ENCODE results near the gene CCDC183. TPM values are rescaled to one million over a fixed set of nuclear protein-coding genes. Genes with fewer than 3 reads are reported as not detected.

Gene CCDC183
- total RNA-seq = under 0.01 TPM in 1 of 2 replicates, not detected in the other

DNA sequence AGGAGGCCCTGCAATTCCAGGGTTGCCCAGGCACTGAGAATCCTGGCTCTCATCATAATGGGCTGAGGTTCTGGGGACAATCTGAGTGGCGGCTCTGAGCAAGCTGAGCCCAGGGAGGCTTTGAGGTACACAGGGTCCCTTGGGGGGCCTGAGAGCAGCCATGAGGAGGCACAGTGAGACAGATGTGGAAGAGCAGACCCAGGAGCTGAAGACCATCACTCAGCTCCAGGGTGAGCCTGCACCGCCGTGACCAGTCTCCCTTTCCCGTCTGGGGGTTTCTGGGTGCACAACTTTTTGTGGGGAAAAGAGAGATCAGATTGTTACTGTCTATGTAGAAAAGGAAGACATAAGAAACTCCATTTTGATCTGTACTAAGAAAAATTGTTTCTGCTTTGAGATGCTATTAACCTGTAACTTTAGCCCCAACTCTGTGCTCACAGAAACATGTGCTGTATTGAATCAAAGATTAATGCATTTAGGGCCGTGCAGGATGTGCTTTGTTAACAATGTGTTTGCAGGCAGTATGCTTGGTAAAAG, at the start of gene CCDC183:
Gene CCDC183, plus strand, starts transcription at position 101 of the 537 bp plus-strand sequence. Its CDS starts 60 bp downstream, at position 161.
- H3K4me1 ChIP-seq (ENCODE audit: insufficient read depth, low read length) = peaks cover 11% of the 10 kb centered on the region
- no peak within 1 kb of the TSS for H3K4me3 ChIP-seq (ENCODE audit: insufficient read depth, low read length)
- H3K9me3 ChIP-seq (ENCODE audit: low read depth, low read length) = no peaks in the 10 kb centered on the region
- TF ChIP-seq, protein P1, sequence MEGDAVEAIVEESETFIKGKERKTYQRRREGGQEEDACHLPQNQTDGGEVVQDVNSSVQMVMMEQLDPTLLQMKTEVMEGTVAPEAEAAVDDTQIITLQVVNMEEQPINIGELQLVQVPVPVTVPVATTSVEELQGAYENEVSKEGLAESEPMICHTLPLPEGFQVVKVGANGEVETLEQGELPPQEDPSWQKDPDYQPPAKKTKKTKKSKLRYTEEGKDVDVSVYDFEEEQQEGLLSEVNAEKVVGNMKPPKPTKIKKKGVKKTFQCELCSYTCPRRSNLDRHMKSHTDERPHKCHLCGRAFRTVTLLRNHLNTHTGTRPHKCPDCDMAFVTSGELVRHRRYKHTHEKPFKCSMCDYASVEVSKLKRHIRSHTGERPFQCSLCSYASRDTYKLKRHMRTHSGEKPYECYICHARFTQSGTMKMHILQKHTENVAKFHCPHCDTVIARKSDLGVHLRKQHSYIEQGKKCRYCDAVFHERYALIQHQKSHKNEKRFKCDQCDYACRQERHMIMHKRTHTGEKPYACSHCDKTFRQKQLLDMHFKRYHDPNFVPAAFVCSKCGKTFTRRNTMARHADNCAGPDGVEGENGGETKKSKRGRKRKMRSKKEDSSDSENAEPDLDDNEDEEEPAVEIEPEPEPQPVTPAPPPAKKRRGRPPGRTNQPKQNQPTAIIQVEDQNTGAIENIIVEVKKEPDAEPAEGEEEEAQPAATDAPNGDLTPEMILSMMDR (IDR thresholded peaks at IDR 0.05; ENCODE audit: extremely low read depth, low read depth, low read length) = no peak
- peaks cover 6% of the 10 kb centered on the region for H3K36me3 ChIP-seq (ENCODE audit: insufficient read depth, low read length)
- H3K27me3 ChIP-seq (ENCODE audit: insufficient read depth, low read length) = peaks cover 49% of the 10 kb centered on the region
- H3K4me2 ChIP-seq (ENCODE audit: insufficient read depth, low read length) = no peak within 1 kb of the TSS
- no peak for DNase-seq (ENCODE audit: insufficient read length, low spot score, missing footprints)
- H4K20me1 ChIP-seq (ENCODE audit: insufficient read depth, low read length) = peaks cover 18% of the 10 kb centered on the region
- no peak within 1 kb of the TSS for H3K27ac ChIP-seq (ENCODE audit: low read depth, low read length)
- H3K79me2 ChIP-seq (ENCODE audit: insufficient read depth, low read length) = peaks cover 9% of the 10 kb centered on the region
- no peak within 1 kb of the TSS for H2AFZ ChIP-seq (ENCODE audit: low read length)

DNA sequence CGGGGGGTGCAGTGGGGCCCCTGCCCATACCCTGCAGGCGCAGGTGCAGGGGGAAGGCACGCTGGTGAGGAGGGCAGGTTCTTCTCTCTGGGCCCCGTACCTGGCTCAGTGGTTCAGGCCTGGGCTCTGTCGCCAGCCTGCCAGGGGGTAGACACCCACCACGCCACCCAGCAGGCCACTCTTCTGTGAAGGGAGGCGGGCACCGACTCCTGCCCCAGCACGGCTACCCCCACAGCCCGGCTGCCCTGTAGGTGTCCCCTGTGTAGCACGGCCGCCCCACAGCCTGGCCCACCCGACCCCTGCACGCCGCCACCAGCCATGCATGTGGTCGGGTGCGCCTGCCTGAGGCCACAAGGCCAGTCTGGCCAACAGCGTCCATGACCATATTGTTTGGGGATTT, 49.5 kb upstream of the CCDC183 start:
- H4K20me1 ChIP-seq (ENCODE audit: insufficient read depth, low read length) = no peaks in the 10 kb centered on the region
- H3K4me2 ChIP-seq (ENCODE audit: insufficient read depth, low read length) = no peak overlapping the region
- no peaks in the 10 kb centered on the region for H3K36me3 ChIP-seq (ENCODE audit: insufficient read depth, low read length)
- peaks cover 17% of the 10 kb centered on the region for H3K27me3 ChIP-seq (ENCODE audit: insufficient read depth, low read length)
- H3K9me3 ChIP-seq (ENCODE audit: low read depth, low read length) = no peaks in the 10 kb centered on the region
- H2AFZ ChIP-seq (ENCODE audit: low read length) = no peak overlapping the region
- H3K4me3 ChIP-seq (ENCODE audit: insufficient read depth, low read length) = no peak overlapping the region
- TF ChIP-seq, protein P1 (IDR thresholded peaks at IDR 0.05; ENCODE audit: extremely low read depth, low read depth, low read length) = no peak
- no peak overlapping the region for H3K27ac ChIP-seq (ENCODE audit: low read depth, low read length)
- H3K79me2 ChIP-seq (ENCODE audit: insufficient read depth, low read length) = no peaks in the 10 kb centered on the region
- H3K4me1 ChIP-seq (ENCODE audit: insufficient read depth, low read length) = no peaks in the 10 kb centered on the region
- no peak for DNase-seq (ENCODE audit: insufficient read length, low spot score, missing footprints)

DNA sequence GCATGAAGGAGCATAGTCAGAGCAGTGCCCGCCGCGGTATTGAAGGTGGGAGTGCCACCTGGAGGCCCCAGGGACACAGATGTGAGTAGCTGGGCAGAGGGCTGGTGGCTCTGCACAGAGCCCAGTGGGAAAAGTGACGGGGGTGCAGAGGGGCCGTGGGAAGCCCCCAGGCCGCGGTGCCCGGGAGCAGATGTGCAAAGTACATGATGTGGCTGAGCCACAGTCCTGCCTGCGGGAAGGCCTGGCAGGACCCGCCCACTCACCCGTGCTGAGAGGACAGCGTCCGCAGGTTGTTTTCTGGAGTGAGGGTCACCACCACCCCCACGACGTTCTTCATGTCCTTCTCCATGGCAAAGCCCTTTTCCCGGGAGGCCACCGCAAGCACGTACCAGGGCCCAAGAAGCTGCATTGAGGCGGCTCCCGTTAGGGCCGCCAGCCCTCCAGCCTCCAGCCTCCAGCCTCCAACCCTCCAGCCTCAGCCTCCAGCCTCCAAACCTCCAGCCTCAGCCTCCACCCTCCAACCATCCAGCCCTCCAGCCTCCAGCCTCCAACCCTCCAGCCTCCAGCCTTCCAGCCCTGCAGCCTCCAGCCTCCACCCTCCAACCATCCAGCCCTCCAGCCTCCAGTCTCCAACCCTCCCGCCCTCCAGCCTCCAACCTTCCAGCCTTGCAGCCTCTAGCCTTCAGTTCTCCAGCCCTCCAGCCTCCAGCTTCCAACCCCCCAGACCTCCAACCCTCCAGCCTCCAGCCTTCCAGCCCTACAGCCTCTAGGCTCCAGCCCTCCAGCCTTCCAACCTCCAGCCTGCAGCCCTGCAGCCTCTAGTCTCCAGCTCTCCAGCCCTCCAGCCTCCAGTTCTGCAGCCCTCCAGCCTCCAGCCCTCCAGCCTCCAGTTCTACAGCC, 48.7 kb upstream of the CCDC183 start:
- no peak overlapping the region for H2AFZ ChIP-seq (ENCODE audit: low read length)
- no peaks in the 10 kb centered on the region for H3K36me3 ChIP-seq (ENCODE audit: insufficient read depth, low read length)
- no peaks in the 10 kb centered on the region for H3K79me2 ChIP-seq (ENCODE audit: insufficient read depth, low read length)
- H3K4me2 ChIP-seq (ENCODE audit: insufficient read depth, low read length) = no peak overlapping the region
- no peaks in the 10 kb centered on the region for H3K4me1 ChIP-seq (ENCODE audit: insufficient read depth, low read length)
- H4K20me1 ChIP-seq (ENCODE audit: insufficient read depth, low read length) = no peaks in the 10 kb centered on the region
- no peak overlapping the region for H3K27ac ChIP-seq (ENCODE audit: low read depth, low read length)
- H3K27me3 ChIP-seq (ENCODE audit: insufficient read depth, low read length) = peaks cover 9% of the 10 kb centered on the region
- peaks cover 2% of the 10 kb centered on the region for H3K9me3 ChIP-seq (ENCODE audit: low read depth, low read length)
- no peak for DNase-seq (ENCODE audit: insufficient read length, low spot score, missing footprints)
- H3K4me3 ChIP-seq (ENCODE audit: insufficient read depth, low read length) = no peak overlapping the region
- TF ChIP-seq, protein P1 (IDR thresholded peaks at IDR 0.05; ENCODE audit: extremely low read depth, low read depth, low read length) = no peak

DNA sequence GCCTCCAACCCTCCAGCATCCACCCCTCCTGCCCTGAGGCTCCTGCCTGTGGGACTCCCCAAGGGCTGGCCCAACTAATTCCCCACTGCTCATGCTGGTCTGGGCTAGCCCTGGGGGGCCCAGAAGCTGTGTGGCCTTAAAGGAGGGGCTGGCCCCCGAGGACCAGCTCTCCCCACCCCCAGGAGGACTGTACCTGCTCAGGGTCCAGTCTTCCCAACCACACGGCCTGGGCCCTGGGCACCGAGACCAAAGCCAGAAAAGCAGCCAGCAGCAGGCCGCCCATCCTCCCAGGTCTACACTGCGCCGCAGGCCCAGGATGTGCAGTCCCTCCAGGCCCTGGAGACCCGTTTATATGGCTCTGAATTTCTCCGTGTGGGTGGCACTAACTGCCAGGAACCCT, 47.9 kb upstream of the CCDC183 start, which contains the start of gene LCN6:
Gene LCN6, minus strand, starts transcription at position 325 of the 400 bp plus-strand sequence. Its CDS starts 42 bp downstream, at position 283.
- Histone ChIP-seq H3K27ac (ENCODE audit: low read depth, low read length) (no peak within 1 kb of the TSS), H3K27me3 (ENCODE audit: insufficient read depth, low read length) (peaks cover 3% of the 10 kb centered on the region), H2AFZ (ENCODE audit: low read length) (no peak within 1 kb of the TSS), H3K4me1 (ENCODE audit: insufficient read depth, low read length) (no peaks in the 10 kb centered on the region), H4K20me1 (ENCODE audit: insufficient read depth, low read length) (no peaks in the 10 kb centered on the region), H3K9me3 (ENCODE audit: low read depth, low read length) (peaks cover 2% of the 10 kb centered on the region), H3K36me3 (ENCODE audit: insufficient read depth, low read length) (no peaks in the 10 kb centered on the region), H3K4me2 (ENCODE audit: insufficient read depth, low read length) (no peak within 1 kb of the TSS), H3K4me3 (ENCODE audit: insufficient read depth, low read length) (no peak within 1 kb of the TSS), H3K79me2 (ENCODE audit: insufficient read depth, low read length) (no peaks in the 10 kb centered on the region)
- TF ChIP-seq, protein P1 (IDR thresholded peaks at IDR 0.05; ENCODE audit: extremely low read depth, low read depth, low read length) = no peak
- DNase-seq (ENCODE audit: insufficient read length, low spot score, missing footprints) = no peak

Measured in osteoblast (primary cell).